DOHH2 (cell line): Measurements from ENCODE around the gene MEGF10.

Experiments
- CTCF ChIP-seq: fragments of 200-600 bp; sonication (generic); IDR thresholded peaks from one replicate; pipeline ENCODE4 v1.5.1; 2014; ENCODE audit warnings: antibody characterized with exemption, mild to moderate bottlenecking, low read depth, low read length; ENCODE audit not compliant: poor library complexity, severe bottlenecking
- EZH2phosphoT487 ChIP-seq: fragments of 200-600 bp; sonication (generic); IDR thresholded peaks from 2 replicates; pipeline ENCODE4 v1.6.1; 2017; ENCODE audit warnings: borderline replicate concordance, mild to moderate bottlenecking, antibody characterized with exemption, low read length, moderate library complexity, mixed read lengths

- no peak for TF ChIP-seq CTCF
- TF ChIP-seq EZH2phosphoT487, result no peak
Observed at GRCh38 chr5:127400946-127401670, 110.5 kb downstream of the MEGF10 start.
